GM12878 (cell line): Measurements from ENCODE around the gene CLEC2A.

Experiments used
- CTCF ChIP-seq, 3 experiments: IDR thresholded peaks in 2 of 3; conservative IDR thresholded peaks in 1 of 3; 2 replicates each; pipeline ENCODE4 v1.5.1; 2011; ENCODE audit warnings: low read depth in 3 of 3, low read length in 3 of 3, mild to moderate bottlenecking in 3 of 3, control low read depth in 2 of 3, moderate library complexity in 2 of 3, inconsistent platforms in 1 of 3, mixed read lengths in 1 of 3; ENCODE audit not compliant: control insufficient read depth in 2 of 3, insufficient read depth in 1 of 3; ENCODE audit errors: extremely low read depth in 1 of 3
- EZH2 ChIP-seq: IDR thresholded peaks from 2 replicates; pipeline ENCODE4 v1.6.1; 2012; ENCODE audit warnings: low read depth, mild to moderate bottlenecking, control low read depth, inconsistent platforms, low read length, borderline replicate concordance; ENCODE audit not compliant: control insufficient read depth
- LARP7 ChIP-seq: fragments of 450-650 bp; IDR thresholded peaks from 2 replicates; pipeline ENCODE4 v1.6.1; 2017; ENCODE audit warnings: mild to moderate bottlenecking
- NR2F1 ChIP-seq: fragments of 450-650 bp; conservative IDR thresholded peaks from 2 replicates; pipeline ENCODE4 v1.6.1; 2017; ENCODE audit warnings: mild to moderate bottlenecking
- RFX5 ChIP-seq: IDR thresholded peaks from 2 replicates; pipeline ENCODE4 v1.6.1; 2011; ENCODE audit warnings: low read depth, low read length, improper control_type of control experiment

- TF ChIP-seq LARP7 (no peak), NR2F1 (no peak), CTCF (IDR thresholded peaks at IDR 0.05 in 2 of 3, conservative IDR thresholded peaks at IDR 0.05 in 1 of 3; ENCODE audit: control insufficient read depth in 2 of 3, extremely low read depth in 1 of 3, insufficient read depth in 1 of 3, low read depth in 3 of 3, low read length in 3 of 3) (no peak), EZH2 (no peak), RFX5 (no peak)
These were observed 50.2 kb downstream of the CLEC2A start for GRCh38 chr12:9881988-9882387.
